Measurements from ENCODE around the gene HES4.
A peak's percentile ranks its signal among the peaks of the same experiment; 100 is the strongest.

HES4 gene

DNA sequence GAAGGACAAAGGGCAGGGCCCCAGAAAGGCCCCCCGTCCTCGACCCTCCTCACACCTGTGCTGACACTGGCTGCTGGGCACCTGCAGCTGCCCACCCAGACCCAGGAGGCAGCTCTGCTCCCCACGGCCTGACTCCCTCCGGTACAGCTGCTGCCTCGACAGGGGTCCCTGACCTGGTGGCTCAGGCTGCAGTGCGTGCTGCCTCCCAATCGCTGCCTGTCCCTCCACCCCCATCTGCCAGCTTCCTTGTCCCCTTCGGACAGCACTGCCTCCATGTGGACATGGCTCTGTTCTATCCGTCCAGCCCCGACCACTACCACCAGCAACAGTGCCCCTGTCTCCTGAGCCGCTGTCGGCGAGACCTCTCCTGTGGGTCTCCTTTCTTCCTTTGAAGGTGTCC, 45.0 kb downstream of the HES4 start:
- DNase-seq (ENCODE audit: low read depth): no peak
- in situ Hi-C loops (cut with HindIII; ENCODE audit: low sequenced_read_pairs): no loop called here
- no peak overlapping the region for H3K4me3 ChIP-seq (ENCODE audit: low read depth, low read length)
- no peak for TF ChIP-seq CTCF (IDR thresholded peaks at IDR 0.05; ENCODE audit: low read depth, low read length, missing control alignments)

DNA sequence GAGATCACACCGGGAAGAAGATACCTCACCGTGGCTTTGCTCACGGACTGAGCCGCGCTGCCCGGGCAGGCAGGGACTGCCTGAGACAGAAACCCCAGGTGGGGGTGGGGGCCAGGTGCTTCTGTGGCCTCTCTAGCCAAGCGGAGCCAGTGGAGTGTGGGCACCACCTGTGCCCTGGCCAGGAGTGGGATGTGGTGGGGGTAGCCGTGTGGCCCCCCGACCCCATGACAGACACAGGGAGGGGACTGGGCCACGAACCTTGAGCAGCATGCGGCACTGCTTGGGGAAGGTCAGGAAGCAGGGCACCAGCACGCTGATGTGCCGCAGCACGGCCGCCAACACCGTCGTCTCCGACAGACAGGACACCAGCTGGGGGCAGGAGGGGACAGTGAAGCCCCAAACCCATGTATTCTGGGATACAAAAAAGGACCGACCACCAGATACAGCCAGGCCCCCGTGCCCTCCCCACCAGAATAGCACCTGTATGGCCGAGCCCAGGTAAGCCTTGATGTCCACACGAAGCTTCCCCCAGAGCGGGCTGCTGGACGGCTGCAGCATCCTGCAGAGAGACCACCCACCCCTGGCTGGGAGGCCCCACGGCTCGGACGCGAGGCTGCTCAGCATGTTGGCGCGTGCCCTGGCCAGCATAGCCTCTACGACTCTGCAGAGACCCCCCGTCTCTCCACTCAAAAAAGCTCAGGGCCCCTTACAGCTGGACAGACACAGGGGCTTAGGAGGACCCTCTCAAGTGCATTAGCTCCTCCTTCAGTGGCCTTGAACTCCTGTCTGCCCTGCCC, 46.2 kb downstream of the HES4 start:
- no peak for DNase-seq (ENCODE audit: low read depth)
- no peak overlapping the region for H3K4me3 ChIP-seq (ENCODE audit: low read depth, low read length)
- in situ Hi-C loops (cut with HindIII; ENCODE audit: low sequenced_read_pairs): no loop called here
- TF ChIP-seq CTCF (IDR thresholded peaks at IDR 0.05; ENCODE audit: low read depth, low read length, missing control alignments): no peak

DNA sequence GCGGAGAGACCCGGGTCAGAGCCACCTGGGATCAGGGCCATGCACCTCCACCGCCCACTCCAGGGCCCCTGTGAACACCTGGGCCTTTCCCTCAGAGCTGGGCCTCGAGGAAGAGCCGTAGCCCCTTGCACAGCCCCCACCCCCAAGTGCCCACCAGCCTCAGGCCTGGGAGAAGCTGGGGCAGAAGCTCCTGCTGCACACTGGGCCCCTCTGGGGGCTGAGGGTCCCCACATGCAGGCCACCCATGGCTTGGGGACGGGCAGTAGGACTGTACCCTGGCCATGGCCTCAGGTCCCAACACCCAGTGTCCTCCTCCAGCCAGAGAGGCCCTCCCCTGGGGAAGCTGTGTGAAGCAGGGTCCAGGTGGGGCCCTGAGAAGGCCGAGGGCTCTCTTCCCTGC, 47.3 kb downstream of the HES4 start:
- no peak for TF ChIP-seq CTCF (IDR thresholded peaks at IDR 0.05; ENCODE audit: low read depth, low read length, missing control alignments)
- H3K4me3 ChIP-seq (ENCODE audit: low read depth, low read length): no peak overlapping the region
- no peak for DNase-seq (ENCODE audit: low read depth)
- in situ Hi-C loops (cut with HindIII; ENCODE audit: low sequenced_read_pairs): no loop called here

- no peak overlapping the region for H3K4me3 ChIP-seq (ENCODE audit: low read depth, low read length)
- no peak for TF ChIP-seq CTCF (IDR thresholded peaks at IDR 0.05; ENCODE audit: low read depth, low read length, missing control alignments)
- DNase-seq (ENCODE audit: low read depth): no peak
- in situ Hi-C loops (cut with HindIII; ENCODE audit: low sequenced_read_pairs): no loop called here
Observed at GRCh38 chr1:952201-952600, 47.7 kb downstream of the HES4 start.

DNA sequence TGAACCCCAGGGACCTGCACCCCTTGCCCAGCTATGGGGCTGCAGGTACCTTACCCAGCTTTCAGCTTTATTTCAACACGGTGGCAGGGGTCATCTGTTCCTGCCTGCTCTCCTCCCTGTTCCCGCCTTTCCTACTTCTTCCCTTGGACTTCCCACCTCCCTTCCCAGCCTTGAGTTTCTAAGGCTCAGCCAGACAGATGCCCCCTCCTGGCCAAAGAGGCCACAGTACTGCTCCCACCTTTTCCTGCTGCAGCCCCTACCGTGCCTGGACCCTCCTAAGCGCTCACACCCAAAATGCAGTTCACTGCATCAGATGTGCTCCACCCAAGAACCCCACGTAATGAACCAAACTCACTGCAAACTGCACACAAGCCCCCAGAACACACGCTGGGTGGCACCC, 48.5 kb downstream of the HES4 start:
- peak; percentile 60 for TF ChIP-seq CTCF (IDR thresholded peaks at IDR 0.05; ENCODE audit: low read depth, low read length, missing control alignments)
- DNase-seq (ENCODE audit: low read depth): no peak
- no peak overlapping the region for H3K4me3 ChIP-seq (ENCODE audit: low read depth, low read length)
- in situ Hi-C loops (cut with HindIII; ENCODE audit: low sequenced_read_pairs): no loop called here

DNA sequence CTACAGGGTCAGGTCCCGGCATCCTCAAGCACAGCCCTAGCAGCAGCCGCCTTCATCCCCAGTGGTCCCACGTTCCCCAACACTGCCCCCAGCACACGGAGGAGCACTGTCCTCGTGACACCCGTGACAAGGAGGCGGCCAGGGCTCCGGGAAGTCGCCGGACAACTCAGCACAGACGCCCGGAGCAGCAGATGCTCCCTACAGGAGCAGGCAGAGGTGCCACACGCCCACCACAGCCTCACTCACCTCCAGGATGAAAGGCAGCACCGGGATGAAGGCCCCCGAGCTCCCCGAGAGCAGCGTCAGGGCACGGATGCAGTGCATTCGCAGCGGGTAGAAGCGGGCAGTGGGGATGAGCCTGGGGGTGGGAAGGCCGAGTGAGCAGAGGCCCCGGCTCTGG, 49.0 kb downstream of the HES4 start:
- in situ Hi-C loops (cut with HindIII; ENCODE audit: low sequenced_read_pairs): no loop called here
- TF ChIP-seq CTCF (IDR thresholded peaks at IDR 0.05; ENCODE audit: low read depth, low read length, missing control alignments): no peak
- DNase-seq (ENCODE audit: low read depth): no peak
- H3K4me3 ChIP-seq (ENCODE audit: low read depth, low read length): no peak overlapping the region

Data from astrocyte of the cerebellum (primary cell).